ENCODE results near the gene CD300E.
"Not testable (repeated sequence)": the region's sequence is repeated elsewhere in the genome, so short reads cannot be mapped to it uniquely, and the experiment has no call there.

The CD300E gene

GRCh38 chr17:74597069-74597790 is 26.3 kb downstream of the CD300E start:
- DNase-seq = no peak

- no peak for DNase-seq
Observed at GRCh38 chr17:74595037-74595750, 28.3 kb downstream of the CD300E start.

- DNase-seq = no peak
Observed at GRCh38 chr17:74592087-74592990, 31.2 kb downstream of the CD300E start, which contains the start of gene CD300LD. CD300LD (minus strand) TSS chr17:74592283; CDS start chr17:74592202, 81 bp downstream.

GRCh38 chr17:74591503-74591902 is 32.0 kb downstream of the CD300E start:
- DNase-seq = no peak

DNA sequence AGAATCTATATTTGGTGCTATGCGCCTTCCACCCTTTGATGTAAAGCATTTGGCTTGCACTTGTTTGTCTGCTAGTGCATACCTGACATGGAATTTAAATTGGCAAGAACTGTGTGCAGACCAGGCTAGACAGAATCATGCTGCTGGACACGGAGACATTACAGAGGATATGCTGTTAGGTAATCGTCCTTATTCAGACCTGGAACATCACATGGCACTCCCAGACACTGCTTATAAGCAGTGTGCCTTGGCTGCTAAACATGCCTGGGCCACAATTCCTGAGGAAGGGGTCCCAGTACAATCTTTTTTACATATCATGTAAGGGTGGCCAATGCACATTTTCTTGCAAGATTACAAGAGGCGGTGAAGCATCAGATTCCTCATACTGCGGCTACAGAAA is 37.8 kb downstream of the CD300E start:
- no peak for DNase-seq

GRCh38 chr17:74584292-74585060 is 39.1 kb downstream of the CD300E start:
- no peak for DNase-seq

- DNase-seq = no peak
Observed at GRCh38 chr17:74582633-74583032, 40.9 kb downstream of the CD300E start.

DNA sequence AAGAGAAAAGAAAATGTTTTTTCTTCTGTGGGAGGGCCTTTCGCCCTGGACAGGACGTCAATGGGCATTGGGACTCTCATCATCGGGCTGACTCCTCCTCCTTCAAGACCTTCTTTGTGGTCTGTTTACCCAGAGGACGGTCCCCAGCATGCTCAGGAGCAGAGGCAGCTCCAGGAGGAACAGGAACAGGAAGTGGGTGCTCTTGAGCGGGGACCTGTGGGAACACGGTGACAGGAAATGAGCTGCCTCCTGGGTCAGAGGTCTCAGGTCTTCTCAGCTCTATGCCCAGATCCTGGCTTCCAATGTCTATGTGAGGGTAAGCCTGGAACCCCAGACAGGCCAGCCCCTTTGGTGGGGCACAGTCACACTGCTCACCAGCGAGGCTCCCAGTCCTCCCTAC is 43.6 kb downstream of the CD300E start:
- no peak for DNase-seq

DNA sequence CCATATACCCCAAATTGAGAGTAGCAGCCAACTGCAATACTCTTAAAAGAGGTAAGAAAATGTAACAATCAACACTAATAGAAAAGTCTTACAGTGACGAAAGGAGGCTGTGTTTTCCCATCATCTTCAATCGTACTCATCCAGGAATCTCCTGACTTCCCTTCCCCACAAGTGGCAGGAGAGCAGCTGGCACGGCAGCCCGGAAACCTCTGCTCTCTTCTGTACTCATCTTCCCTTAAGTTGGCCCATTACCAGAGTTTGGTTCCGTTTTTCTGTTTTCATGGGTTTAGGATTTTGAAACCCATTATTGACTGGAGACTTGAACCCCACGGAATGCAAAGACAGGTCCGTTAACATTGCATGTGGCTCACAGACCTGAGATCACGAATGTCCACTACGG is 44.6 kb downstream of the CD300E start:
- no peak for DNase-seq

GRCh38 chr17:74574489-74575142 is 48.9 kb downstream of the CD300E start:
- no peak for DNase-seq

- DNase-seq = not testable (repeated sequence)
Observed at GRCh38 chr17:74573635-74574034, 49.9 kb downstream of the CD300E start.

DNA sequence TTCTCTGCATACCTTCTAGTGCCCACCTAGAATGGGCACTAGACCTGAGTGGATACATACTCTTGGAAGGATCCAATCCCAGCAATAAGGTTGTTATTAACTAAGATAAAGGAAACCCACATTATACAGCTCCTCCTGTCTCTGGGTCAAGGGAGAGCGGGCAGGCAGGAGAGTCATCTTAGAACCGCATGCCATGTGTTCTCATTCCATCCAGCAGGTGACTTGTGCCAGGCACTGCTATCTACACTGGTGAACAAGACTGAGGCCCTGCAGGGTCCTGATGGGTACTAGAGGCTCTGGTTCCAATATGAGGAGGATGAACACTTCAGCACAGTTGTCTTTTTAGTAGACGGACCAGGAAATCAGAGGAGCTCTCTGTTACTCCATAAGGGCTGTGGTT is 50.4 kb downstream of the CD300E start:
- DNase-seq = no peak

GRCh38 chr17:74571621-74572270 is 51.8 kb downstream of the CD300E start:
- DNase-seq = no peak

- no peak for DNase-seq
Observed at GRCh38 chr17:74569020-74570003, 54.2 kb downstream of the CD300E start.

GRCh38 chr17:74568106-74568873 is 55.2 kb downstream of the CD300E start:
- no peak for DNase-seq

GRCh38 chr17:74567397-74567796 is 56.1 kb downstream of the CD300E start, which contains the start of gene CD300H:
CD300H (minus strand) TSS chr17:74567509.
- DNase-seq = no peak

DNA sequence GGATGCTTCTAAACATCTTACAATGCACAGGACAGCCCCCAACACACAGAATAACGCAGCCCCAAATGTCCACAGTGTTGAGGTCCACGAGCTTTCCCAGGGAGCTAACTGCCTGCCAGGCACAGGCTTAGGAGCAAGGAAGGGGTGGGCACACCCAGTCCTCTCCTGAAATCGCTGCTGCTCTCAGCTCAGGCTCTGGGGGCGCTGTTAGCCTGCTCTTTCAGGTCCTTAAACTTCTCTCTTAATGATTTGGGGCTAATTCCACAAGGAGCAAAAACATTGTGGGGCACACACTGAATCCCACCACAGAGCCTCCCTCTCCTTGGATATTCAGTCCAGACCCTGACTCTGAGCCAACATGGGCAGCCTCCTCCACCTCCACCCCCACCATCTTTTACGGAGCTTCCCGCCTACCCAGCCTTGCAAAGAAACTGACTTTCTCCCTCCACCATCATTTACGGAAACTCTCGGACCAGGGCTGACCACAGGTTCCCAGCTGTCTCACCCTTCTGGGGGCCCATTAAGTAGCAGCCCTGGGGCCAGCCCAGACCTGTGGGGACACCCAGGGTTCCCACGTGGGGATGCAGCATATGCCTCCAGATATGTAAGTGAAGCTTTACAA is 57.3 kb downstream of the CD300E start:
- DNase-seq = no peak

DNA sequence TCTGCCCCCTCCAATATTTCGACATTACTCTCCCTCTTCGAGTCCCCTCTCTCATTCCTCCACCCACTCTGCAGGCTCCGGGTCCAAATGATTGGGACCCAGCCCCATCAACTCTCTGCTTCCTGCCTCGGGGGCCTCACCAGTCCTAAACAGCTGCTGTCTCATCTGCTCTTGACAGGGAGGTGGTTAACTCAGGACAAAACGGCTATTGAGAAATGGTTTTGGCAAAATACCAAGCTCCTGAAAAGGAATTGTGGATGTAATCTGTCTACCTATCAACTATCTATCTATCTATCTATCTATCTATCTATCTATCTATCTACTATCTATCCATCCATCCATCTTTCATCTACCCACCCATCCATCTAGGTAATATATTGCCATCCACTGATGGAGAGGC is 58.4 kb downstream of the CD300E start:
- no peak for DNase-seq

DNA sequence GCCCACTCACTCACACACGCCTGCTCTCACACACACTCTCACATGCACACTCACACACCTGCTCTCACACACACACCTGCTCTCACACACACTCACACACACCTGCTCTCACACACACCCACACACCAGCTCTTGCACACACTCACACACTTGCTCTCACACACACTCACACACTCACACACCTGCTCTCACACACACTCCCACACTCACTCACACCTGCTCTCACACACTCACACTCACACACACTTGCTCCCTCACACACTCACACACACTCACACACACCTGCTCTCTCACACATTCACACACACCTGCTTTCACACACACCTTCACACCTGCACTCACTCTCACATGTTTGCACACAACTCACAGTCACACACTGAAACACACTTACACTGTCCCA is 60.2 kb downstream of the CD300E start:
- DNase-seq = no peak
